Mesenchymal stem cell (in vitro differentiated cells and primary cell): ENCODE measurements around the gene AKR1C4.
"Not testable (repeated sequence)": the region's sequence is repeated elsewhere in the genome, so short reads cannot be mapped to it uniquely, and the experiment has no call there.

Experiments used
- DNase-seq: peaks from one replicate; pipeline ENCODE4 v3.0.0-alpha.2; 2013
- H2AFZ ChIP-seq: one replicate; pipeline ENCODE4 v1.6.1; 2013; ENCODE audit warnings: low read depth, mild to moderate bottlenecking, control low read depth, inconsistent platforms, low read length, moderate library complexity
- H2AK5ac ChIP-seq: 2 replicates; pipeline ENCODE4 v1.6.1; 2013; ENCODE audit warnings: low read length, moderate library complexity, mild to moderate bottlenecking, inconsistent platforms; ENCODE audit not compliant: severe bottlenecking
- H2BK120ac ChIP-seq: one replicate; pipeline ENCODE4 v1.6.1; 2013; ENCODE audit warnings: low read depth, mild to moderate bottlenecking, inconsistent platforms, low read length, moderate library complexity
- H2BK12ac ChIP-seq, 2 experiments: one replicate each; pipeline ENCODE4 v1.6.1; 2013; ENCODE audit warnings: inconsistent platforms in 2 of 2, low read length in 2 of 2, mild to moderate bottlenecking in 2 of 2, moderate library complexity in 2 of 2, control low read depth in 1 of 2
- H2BK15ac ChIP-seq: one replicate; pipeline ENCODE4 v1.6.1; 2013; ENCODE audit warnings: mild to moderate bottlenecking, low read depth, inconsistent platforms; ENCODE audit not compliant: poor library complexity, severe bottlenecking
- H2BK5ac ChIP-seq: 2 replicates; pipeline ENCODE4 v1.6.1; 2013; ENCODE audit warnings: low read depth, mild to moderate bottlenecking, low read length, control low read depth, inconsistent platforms; ENCODE audit not compliant: poor library complexity, severe bottlenecking
- H3K14ac ChIP-seq, 2 experiments: one replicate each; pipeline ENCODE4 v1.6.1; 2013; ENCODE audit warnings: inconsistent platforms in 2 of 2, low read length in 2 of 2, control low read depth in 1 of 2, mild to moderate bottlenecking in 1 of 2, moderate library complexity in 1 of 2
- H3K18ac ChIP-seq, 2 experiments: one replicate each; pipeline ENCODE4 v1.6.1; 2013; ENCODE audit warnings: inconsistent platforms in 2 of 2, low read length in 2 of 2, control low read depth in 1 of 2, low read depth in 1 of 2, mild to moderate bottlenecking in 1 of 2
- H3K23ac ChIP-seq, 2 experiments: one replicate each; pipeline ENCODE4 v1.6.1; 2013; ENCODE audit warnings: inconsistent platforms in 2 of 2, low read length in 2 of 2, mild to moderate bottlenecking in 2 of 2, moderate library complexity in 2 of 2, control low read depth in 1 of 2
- H3K27ac ChIP-seq: 2 replicates; pipeline ENCODE4 v1.5.1; 2013; ENCODE audit warnings: mild to moderate bottlenecking, moderate library complexity, low read length, control low read depth, inconsistent platforms; ENCODE audit not compliant: poor library complexity, severe bottlenecking
- H3K27me3 ChIP-seq, 2 experiments: 2 replicates each; pipeline versions ENCODE4 v1.6.1 to v1.7.0; 2013; ENCODE audit warnings: low read length in 2 of 2, mild to moderate bottlenecking in 2 of 2, moderate library complexity in 2 of 2, control low read depth in 1 of 2, inconsistent platforms in 1 of 2; ENCODE audit not compliant: control insufficient read depth in 1 of 2, insufficient read depth in 1 of 2
- H3K36me3 ChIP-seq, 2 experiments: 2 replicates each; pipeline versions ENCODE4 v1.6.1 to v1.7.0; 2013; ENCODE audit warnings: low read length in 2 of 2, control low read depth in 1 of 2, inconsistent platforms in 1 of 2, low read depth in 1 of 2, mild to moderate bottlenecking in 1 of 2; ENCODE audit not compliant: insufficient read depth in 2 of 2, control insufficient read depth in 1 of 2
- H3K4ac ChIP-seq, 2 experiments: one replicate each; pipeline ENCODE4 v1.6.1; 2013; ENCODE audit warnings: inconsistent platforms in 2 of 2, low read length in 2 of 2, mild to moderate bottlenecking in 2 of 2, moderate library complexity in 2 of 2, control low read depth in 1 of 2, low read depth in 1 of 2
- H3K4me1 ChIP-seq: 2 replicates; pipeline ENCODE4 v1.6.1; 2013; ENCODE audit warnings: low read depth, low read length, control low read depth; ENCODE audit not compliant: control insufficient read depth, insufficient read depth
- H3K4me2 ChIP-seq: 2 replicates; pipeline ENCODE4 v1.6.1; 2013; ENCODE audit warnings: low read length, mild to moderate bottlenecking, inconsistent platforms; ENCODE audit not compliant: poor library complexity, severe bottlenecking
- H3K4me3 ChIP-seq, 2 experiments: 2 replicates each; pipeline versions ENCODE4 v1.5.1 to v1.7.0; 2013; ENCODE audit warnings: low read length in 2 of 2, mild to moderate bottlenecking in 2 of 2, control low read depth in 1 of 2, low read depth in 1 of 2; ENCODE audit not compliant: insufficient read depth in 1 of 2
- H3K79me1 ChIP-seq: replicated peaks from 2 replicates; pipeline ENCODE4 v1.6.1; 2013; ENCODE audit warnings: mild to moderate bottlenecking, control low read depth, low read length, inconsistent platforms; ENCODE audit not compliant: poor library complexity, severe bottlenecking
- H3K9ac ChIP-seq: 2 replicates; pipeline ENCODE4 v1.7.0; 2013; ENCODE audit warnings: mild to moderate bottlenecking, low read length, moderate library complexity
- H3K9me3 ChIP-seq: 2 replicates; pipeline ENCODE4 v1.7.0; 2013; ENCODE audit warnings: mild to moderate bottlenecking, low read length; ENCODE audit not compliant: control insufficient read depth
- H4K8ac ChIP-seq: one replicate; pipeline ENCODE4 v1.6.1; 2013; ENCODE audit warnings: inconsistent platforms, mild to moderate bottlenecking, low read length, moderate library complexity
- H4K91ac ChIP-seq: one replicate; pipeline ENCODE4 v1.6.1; 2013; ENCODE audit warnings: mild to moderate bottlenecking, low read length, inconsistent platforms
- WGBS: methylation state at CpG from one replicate; pipeline ENCODE4 v1.1.7; 2013; ENCODE audit warnings: mixed read lengths; 5-methylcytosine and 5-hydroxymethylcytosine counted together

AKR1C4 gene

DNA sequence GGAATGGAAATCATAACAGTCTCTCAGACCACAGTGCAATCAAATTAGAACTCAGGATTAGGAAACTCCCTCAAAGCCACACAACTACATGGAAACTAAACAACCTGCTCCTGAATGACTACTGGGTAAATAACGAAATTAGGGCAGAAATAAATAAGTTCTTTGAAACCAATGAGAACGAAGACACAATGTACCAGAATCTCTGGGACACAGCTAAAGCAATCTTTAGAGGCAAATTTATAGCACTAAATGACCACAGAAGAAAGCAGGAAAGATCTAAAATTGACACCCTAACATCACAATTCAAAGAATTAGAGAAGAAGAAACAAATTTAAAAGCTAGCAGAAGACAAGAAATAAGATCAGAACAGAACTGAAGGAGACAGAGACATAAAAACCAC, 40.9 kb downstream of the AKR1C4 start:
- not testable (repeated sequence) for H3K9me3 ChIP-seq, H2BK15ac ChIP-seq, H2AFZ ChIP-seq, H3K4me3 ChIP-seq, H3K9ac ChIP-seq, H4K91ac ChIP-seq, H2AK5ac ChIP-seq, H4K8ac ChIP-seq, DNase-seq, H3K4me1 ChIP-seq, H2BK12ac ChIP-seq, H3K27ac ChIP-seq, H3K4me2 ChIP-seq, H2BK120ac ChIP-seq, H3K27me3 ChIP-seq, H3K23ac ChIP-seq, H3K14ac ChIP-seq, H3K4ac ChIP-seq, H3K18ac ChIP-seq, H3K36me3 ChIP-seq, H2BK5ac ChIP-seq, H3K79me1 ChIP-seq
- 80% methylated on average over 1 of the region's 2 CpGs for WGBS

GRCh38 chr10:5242585-5242984, 45.9 kb downstream of the AKR1C4 start:
- H3K18ac ChIP-seq = no peak overlapping the region
- no peak overlapping the region for H3K4me2 ChIP-seq
- no peak overlapping the region for H2AK5ac ChIP-seq
- H3K9me3 ChIP-seq = no peaks in the 10 kb centered on the region
- H2BK120ac ChIP-seq = no peak overlapping the region
- no peak overlapping the region for H2BK15ac ChIP-seq
- H3K4ac ChIP-seq = no peak overlapping the region
- no peak overlapping the region for H3K27ac ChIP-seq
- peaks cover 0 to 10% of the 10 kb centered on the region in 2 experiments for H3K27me3 ChIP-seq
- H4K91ac ChIP-seq = no peak overlapping the region
- H3K14ac ChIP-seq = no peak overlapping the region
- no peaks in the 10 kb centered on the region for H3K36me3 ChIP-seq
- no peak overlapping the region for H3K4me3 ChIP-seq
- no peak for DNase-seq
- no peak overlapping the region for H3K23ac ChIP-seq
- no peaks in the 10 kb centered on the region for H3K79me1 ChIP-seq
- H2BK5ac ChIP-seq = no peak overlapping the region
- H3K9ac ChIP-seq = no peak overlapping the region
- H3K4me1 ChIP-seq = no peaks in the 10 kb centered on the region
- no peak overlapping the region for H2AFZ ChIP-seq
- no peak overlapping the region for H2BK12ac ChIP-seq
- WGBS = 100% methylated on average over 1 of the region's 1 CpG
- H4K8ac ChIP-seq = no peak overlapping the region

DNA sequence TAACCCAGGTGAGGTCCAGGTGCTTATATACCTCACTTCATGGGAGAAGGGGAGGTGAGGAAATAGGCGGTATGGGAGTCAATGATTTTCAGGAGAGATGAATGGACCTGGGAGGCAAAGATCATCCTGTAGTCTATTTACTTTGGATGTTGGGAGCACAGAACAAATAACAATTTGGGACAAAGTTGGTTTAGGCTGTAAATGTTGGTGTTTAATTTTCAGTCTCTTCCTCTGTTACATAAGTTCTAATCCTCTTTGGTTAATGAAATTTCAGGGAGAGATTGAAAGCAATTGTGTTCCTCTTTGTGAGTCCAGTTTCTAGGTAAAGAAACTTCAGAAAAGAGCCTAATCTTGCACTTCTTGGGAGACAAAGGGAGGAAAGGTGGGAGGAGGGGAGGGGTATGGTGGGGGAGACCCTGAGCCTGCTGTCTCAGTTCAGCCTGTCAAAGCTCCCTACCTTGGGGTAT, 46.9 kb downstream of the AKR1C4 start:
- H3K4me1 ChIP-seq = no peaks in the 10 kb centered on the region
- H3K27ac ChIP-seq = no peak overlapping the region
- no peaks in the 10 kb centered on the region for H3K36me3 ChIP-seq
- no peak overlapping the region for H2BK12ac ChIP-seq
- 96% methylated on average over 1 of the region's 1 CpG for WGBS
- no peak overlapping the region for H3K23ac ChIP-seq
- no peaks in the 10 kb centered on the region for H3K9me3 ChIP-seq
- H3K79me1 ChIP-seq = no peaks in the 10 kb centered on the region
- no peak overlapping the region for H3K18ac ChIP-seq
- H2AFZ ChIP-seq = no peak overlapping the region
- H2BK15ac ChIP-seq = no peak overlapping the region
- no peak overlapping the region for H4K91ac ChIP-seq
- no peak overlapping the region for H2BK120ac ChIP-seq
- H3K14ac ChIP-seq = no peak overlapping the region
- H2BK5ac ChIP-seq = no peak overlapping the region
- H4K8ac ChIP-seq = no peak overlapping the region
- no peak overlapping the region for H3K4ac ChIP-seq
- peaks cover 0 to 10% of the 10 kb centered on the region in 2 experiments for H3K27me3 ChIP-seq
- H2AK5ac ChIP-seq = no peak overlapping the region
- H3K4me2 ChIP-seq = no peak overlapping the region
- no peak overlapping the region for H3K4me3 ChIP-seq
- DNase-seq = no peak
- H3K9ac ChIP-seq = no peak overlapping the region

DNA sequence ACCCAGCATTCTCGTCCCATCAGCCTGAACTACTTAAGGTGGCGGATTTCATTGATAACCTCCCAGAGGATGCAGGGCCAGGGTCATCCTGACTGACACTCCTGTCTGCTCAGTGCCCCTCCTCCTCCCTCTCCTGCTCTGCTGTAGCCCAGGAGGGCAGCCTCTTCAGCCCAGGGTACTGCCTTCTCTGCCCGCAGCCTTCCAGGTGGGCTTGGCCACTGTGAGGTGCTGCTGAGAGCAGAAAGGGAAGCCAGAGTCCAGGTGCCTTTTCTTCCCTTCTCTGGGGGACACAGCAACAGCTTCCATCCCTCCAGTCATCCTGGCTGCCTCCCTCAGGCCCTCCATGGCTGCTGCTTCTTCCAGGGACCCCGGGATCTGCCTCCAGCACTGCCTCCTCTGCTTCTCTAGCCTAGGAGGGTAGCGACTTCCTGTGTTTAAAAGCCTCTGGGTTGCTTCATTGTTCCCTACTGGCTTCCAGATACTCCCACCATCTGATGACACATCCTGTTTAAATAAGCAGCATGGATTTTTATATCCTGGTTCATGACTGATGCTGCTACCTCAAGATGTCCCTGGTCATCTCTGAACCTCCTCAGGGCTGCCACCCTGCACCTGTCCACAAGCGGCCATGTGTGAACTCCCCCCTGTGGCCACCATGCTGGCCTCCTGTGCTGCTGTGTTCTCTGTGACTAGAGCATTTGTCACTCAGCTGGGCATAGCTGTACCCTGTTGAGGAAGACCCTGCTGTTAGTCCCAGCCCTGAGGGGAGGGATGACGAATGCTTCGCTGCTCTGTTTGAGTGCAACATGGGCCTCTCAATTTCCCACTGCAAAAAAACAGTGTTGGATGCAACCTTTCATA, 55.8 kb downstream of the AKR1C4 start:
- Histone ChIP-seq H2BK120ac (no peak overlapping the region), H2BK5ac (no peak overlapping the region), H3K4me3 (no peak overlapping the region), H2BK12ac (no peak overlapping the region), H2AFZ (no peak overlapping the region), H2AK5ac (no peak overlapping the region), H3K23ac (peak overlapping the region in 1 of 2 experiments; percentile 52), H3K18ac (no peak overlapping the region), H3K79me1 (no peaks in the 10 kb centered on the region), H3K14ac (no peak overlapping the region), H3K27ac (no peak overlapping the region), H3K9ac (no peak overlapping the region), H3K36me3 (no peaks in the 10 kb centered on the region), H4K91ac (no peak overlapping the region), H3K9me3 (no peaks in the 10 kb centered on the region), H3K4ac (no peak overlapping the region), H3K4me1 (peaks cover 4% of the 10 kb centered on the region), H4K8ac (no peak overlapping the region), H2BK15ac (no peak overlapping the region), H3K4me2 (no peak overlapping the region), H3K27me3 (no peaks in the 10 kb centered on the region)
- no peak for DNase-seq
- WGBS = 66% methylated on average over 8 of the region's 8 CpGs
